GM18508 (cell line): ENCODE measurements around the gene SUFU.

ENCODE experiments used
- ATAC-seq: cut with Tn5 transposase; IDR thresholded peaks from one replicate; pipeline ENCODE4 v1.9.1; 2021; ENCODE audit warnings: moderate number of reproducible peaks; ENCODE audit not compliant: insufficient read depth, unreplicated experiment

The SUFU gene

GRCh38 chr10:102645741-102646609, 142.2 kb downstream of the SUFU start:
- peak; percentile 24 for ATAC-seq

- no peak for ATAC-seq
Observed at GRCh38 chr10:102646610-102647442, 143.1 kb downstream of the SUFU start.

GRCh38 chr10:102647443-102648268, 143.9 kb downstream of the SUFU start:
- no peak for ATAC-seq

GRCh38 chr10:102648269-102648888, 144.6 kb downstream of the SUFU start:
- no peak for ATAC-seq

DNA sequence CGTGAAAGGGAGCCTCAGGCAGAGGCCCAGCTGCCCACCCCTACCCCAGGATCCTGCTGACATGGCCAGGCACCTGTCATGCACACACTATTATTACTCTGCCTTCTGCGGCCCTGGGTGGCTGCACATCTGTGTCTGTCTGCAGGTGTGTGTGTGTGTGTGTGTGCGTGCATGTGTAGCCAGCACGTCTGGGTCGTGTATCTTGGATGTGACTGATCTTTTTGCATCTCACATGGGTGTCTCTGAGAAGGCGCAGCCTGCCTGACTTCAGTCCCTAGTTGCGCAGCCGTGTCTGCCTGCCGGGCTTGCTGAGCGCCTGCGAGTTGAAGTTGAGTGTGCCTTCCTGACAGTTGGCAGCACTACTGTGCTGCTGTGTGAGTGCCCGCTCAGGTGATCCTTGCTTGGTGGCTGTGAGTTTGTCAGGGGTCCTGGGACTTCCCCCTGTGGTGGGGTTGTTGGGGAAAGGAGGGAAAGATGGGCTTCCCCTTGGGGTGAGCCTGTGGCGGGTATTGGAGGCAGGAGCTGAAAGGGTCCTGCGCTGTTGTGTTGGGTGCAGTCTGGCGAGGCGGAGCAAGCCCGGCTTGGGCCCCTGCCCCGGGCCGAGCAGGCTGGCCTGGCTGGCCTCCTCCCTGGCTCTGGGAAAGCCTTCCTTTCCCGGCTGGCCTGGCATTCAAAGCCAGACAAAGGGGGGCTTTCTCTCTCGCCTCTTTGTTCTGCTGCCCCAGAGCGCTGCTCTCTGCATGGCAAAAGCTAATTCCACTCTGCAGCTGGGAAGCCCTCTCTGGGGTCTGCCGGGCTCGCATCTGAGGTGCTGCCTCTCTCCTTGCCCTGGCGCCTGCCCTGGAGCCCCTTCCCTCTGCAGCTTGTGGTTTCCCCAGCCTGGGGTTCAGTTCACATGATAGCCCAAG, 145.4 kb downstream of the SUFU start:
- ATAC-seq, result no peak

GRCh38 chr10:102649797-102650654, 146.3 kb downstream of the SUFU start:
- ATAC-seq, result no peak

GRCh38 chr10:102650655-102651454, 147.1 kb downstream of the SUFU start:
- ATAC-seq, result no peak

GRCh38 chr10:102651455-102652169, 147.8 kb downstream of the SUFU start:
- no peak for ATAC-seq

GRCh38 chr10:102652170-102652916, 148.6 kb downstream of the SUFU start:
- no peak for ATAC-seq

DNA sequence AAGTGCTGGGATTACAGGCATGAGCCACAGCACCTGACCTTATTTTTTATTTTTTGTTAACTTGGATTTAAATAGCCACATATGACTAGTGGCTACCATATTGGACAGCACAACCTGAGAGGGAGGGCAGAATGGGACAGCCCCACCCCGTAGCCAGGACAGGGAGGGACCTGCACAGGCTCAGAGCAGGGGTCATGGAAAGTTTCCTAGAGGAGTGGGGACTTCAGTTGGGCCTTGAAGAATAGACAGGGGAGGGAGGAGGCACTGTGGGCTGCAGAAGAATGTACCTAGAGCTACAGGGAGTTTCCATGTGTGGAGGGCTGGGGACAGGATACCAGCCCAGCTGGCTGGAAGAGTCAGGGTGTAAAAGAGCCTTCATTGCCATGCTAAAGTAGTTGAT, 149.3 kb downstream of the SUFU start:
- ATAC-seq, result no peak

GRCh38 chr10:102654566-102654965, 150.8 kb downstream of the SUFU start:
- no peak for ATAC-seq

GRCh38 chr10:102654969-102655368, 151.2 kb downstream of the SUFU start:
- ATAC-seq, result no peak

DNA sequence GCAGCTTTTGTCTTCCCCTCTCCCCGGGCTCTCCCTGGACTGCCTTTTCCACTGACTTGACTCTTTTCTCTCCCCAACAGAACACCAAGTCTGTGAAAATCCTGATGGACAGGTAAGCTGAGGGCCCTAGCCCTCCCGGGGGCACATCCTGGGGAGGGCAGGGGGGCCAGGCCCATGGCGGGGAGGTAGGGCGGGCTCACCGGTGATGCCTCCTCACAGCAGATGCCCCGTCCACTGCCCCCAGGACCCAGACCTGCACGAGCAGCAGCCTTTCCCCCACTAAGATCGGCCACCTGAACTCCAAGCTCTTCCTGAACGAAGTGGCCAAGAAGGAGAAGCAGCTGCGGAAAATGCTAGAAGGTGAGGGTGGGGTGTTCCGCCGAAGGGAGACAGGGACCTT, 152.3 kb downstream of the SUFU start:
- ATAC-seq, result no peak

- ATAC-seq, result no peak
Observed at GRCh38 chr10:102656791-102657371, 153.1 kb downstream of the SUFU start.

- no peak for ATAC-seq
Observed at GRCh38 chr10:102657451-102657850, 153.7 kb downstream of the SUFU start.
